AG20443 (cell line): ENCODE results near the gene ITIH4.
A peak's percentile ranks its signal among the peaks of the same experiment; 100 is the strongest.

Source experiments
- DNase-seq: peaks from one replicate; pipeline ENCODE4 v3.0.0; 2012; ENCODE audit warnings: low spot score, mixed read lengths

ITIH4 gene

DNA sequence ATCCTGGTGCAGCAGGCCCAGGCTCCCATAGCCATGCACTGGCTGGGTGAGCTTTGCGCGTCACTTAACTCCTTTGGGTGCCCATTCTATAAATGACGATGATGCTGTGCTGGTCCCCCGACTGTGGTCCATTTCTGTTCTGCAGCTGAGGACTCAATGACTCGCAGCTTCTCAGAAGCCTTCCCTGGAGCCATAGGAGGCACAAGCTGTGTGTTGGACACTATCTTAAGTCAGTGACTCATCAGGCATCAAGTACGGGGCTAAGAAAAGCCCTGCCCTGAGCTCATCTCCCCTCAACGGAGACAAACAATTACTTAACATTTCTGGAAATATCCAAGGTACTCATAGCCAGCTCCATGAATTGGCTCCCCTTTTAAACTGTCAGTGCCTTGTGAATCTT, 18.1 kb upstream of the ITIH4 start:
- DNase-seq, result peak; percentile 76

- DNase-seq, result no peak
Observed at GRCh38 chr3:52847726-52848125, 17.3 kb upstream of the ITIH4 start.

DNA sequence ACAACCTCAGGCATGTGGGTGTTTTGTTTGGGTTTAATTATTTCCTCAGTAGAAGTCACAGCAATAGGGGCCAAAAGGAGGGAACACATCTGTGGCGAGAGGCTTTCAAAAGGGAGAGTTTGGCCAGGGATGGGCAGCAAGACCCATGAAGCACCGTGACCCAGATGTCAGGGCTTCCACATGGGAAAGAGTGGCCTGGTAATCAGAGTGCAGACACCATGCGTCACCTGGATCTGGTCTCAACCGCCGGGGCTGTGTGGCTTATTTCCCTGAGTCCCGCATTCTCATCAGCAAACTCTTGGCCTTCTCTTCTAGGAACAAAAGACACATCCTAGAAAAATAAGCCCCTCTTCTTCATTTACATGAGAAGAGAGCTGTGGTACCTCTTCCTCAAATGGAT, 16.8 kb upstream of the ITIH4 start:
- DNase-seq, result no peak

DNA sequence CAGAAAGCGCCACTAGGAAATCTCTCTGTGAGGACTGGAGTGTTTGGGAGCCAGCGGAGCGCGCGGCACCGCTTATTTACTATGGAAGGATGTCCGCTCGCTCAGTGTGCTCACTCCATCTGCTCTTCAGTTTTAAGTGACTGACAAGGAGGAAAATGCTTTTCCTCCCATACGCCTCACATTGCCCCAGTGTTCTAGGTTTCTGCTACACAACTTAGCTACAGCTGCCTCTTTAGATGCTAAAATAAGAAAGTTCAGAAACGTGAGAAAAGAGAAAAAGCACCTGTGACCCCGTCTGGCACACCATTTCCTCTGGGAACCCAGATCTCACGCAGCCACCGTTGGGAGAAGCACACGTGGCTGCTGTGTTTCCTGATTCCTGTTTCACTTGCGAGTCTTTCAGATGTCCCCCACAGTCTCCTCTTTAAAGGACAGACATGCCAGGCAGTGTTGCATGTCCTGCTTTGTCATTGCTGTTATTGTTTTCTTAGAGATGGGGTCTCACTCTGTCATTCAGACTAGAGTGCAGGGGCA, 16.0 kb upstream of the ITIH4 start:
- no peak for DNase-seq

- DNase-seq, result peak; percentile 45
Observed at GRCh38 chr3:52845691-52846431, 15.4 kb upstream of the ITIH4 start.

GRCh38 chr3:52845157-52845556, 14.7 kb upstream of the ITIH4 start:
- DNase-seq, result peak; percentile 72

- no peak for DNase-seq
Observed at GRCh38 chr3:52844290-52844975, 14.0 kb upstream of the ITIH4 start.

DNA sequence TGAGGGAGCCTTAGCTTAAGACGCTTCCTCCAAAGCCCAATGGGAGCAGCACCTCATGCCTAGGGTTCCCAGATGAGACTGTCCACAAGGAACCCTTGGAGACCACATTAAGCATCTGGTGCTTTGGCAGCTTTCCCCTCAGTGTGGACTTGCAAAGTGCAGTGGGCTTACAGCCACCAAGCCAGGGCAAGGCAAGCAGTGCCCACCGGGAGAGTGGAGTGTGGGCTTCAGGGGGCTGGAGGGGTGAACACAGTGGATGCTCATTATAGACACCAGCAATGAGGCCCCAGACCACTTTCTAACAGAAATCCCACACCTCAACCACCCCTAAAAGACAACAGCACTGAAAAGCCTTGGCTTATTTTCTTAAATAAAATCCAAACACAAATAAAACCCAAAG, 13.4 kb upstream of the ITIH4 start:
- DNase-seq, result no peak

DNA sequence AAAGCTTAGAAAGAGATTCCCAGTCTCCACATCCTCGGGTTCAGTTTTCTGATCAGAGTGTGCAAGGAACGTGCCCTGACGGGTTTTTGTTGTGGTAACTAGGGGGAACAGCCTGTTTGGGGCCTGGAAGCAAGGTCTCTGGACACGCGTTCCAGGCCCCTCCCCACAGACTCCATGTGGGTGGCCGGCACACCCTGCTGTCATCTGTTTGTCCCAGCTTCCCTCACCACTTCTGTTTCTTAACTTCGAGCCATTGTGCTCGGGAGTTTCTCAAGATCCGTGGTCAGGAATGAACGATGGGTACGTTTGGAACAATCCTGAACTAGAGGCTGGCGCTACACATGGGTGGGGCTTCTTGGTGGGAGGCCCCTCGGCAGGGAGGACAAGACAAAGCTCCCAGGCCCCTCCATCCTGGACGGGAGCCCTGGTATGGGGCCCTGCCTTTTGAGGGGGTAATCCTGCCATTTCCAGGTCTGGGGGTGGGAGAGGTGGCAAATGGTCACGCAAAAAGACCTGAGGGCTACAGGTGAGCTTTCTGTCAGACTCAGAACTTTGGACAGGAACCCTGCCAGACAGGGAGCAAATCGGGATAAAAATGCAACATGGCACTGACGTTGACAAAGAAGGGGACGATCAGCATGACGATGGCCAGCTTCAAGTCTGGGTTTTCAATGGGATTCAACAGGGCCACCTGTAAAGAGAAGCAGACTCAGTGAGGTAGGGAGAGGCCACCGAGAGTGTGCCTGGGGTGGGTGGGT, 12.8 kb upstream of the ITIH4 start:
- DNase-seq, result no peak

DNA sequence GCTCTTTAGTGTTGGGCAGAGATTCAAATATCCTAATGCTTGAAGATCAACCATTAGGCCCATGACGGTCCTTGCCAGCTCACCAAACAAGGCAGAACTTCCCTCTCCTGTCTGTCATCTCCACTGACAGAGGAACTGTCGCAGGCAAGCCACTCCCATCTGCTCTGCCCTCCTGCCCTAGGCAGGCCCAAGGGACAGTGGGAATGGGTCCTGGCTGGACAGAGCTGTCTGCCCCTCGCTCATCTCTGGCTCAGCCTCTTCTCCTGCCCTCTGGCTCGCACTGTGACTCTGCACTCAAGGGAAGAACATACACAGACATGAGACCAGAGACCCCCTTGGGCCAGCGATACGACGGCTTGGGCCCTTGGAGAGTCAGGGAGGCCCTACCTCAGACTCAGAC, 12.0 kb upstream of the ITIH4 start:
- DNase-seq, result no peak

DNA sequence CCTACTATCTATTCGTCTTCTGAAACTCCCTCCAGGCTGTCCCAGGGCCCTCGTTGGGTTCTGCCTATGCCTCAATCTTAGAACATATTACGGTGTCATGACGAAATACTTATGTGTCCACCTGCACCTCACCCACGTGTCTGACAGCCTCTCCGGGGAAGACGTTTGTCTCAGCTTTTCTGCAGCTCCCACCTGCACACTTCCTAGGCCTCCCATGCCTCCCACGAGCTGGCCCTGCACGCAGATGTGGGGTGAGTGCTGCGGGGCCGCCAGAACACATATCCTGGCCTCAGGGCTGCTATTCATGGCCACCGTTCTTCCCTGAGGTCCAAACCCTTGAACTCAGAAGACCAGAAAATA, 11.5 kb upstream of the ITIH4 start:
- DNase-seq, result no peak

GRCh38 chr3:52841211-52841980, 10.9 kb upstream of the ITIH4 start:
- no peak for DNase-seq

GRCh38 chr3:52839892-52840545, 9.5 kb upstream of the ITIH4 start:
- no peak for DNase-seq

GRCh38 chr3:52839268-52839575, 8.8 kb upstream of the ITIH4 start:
- no peak for DNase-seq

DNA sequence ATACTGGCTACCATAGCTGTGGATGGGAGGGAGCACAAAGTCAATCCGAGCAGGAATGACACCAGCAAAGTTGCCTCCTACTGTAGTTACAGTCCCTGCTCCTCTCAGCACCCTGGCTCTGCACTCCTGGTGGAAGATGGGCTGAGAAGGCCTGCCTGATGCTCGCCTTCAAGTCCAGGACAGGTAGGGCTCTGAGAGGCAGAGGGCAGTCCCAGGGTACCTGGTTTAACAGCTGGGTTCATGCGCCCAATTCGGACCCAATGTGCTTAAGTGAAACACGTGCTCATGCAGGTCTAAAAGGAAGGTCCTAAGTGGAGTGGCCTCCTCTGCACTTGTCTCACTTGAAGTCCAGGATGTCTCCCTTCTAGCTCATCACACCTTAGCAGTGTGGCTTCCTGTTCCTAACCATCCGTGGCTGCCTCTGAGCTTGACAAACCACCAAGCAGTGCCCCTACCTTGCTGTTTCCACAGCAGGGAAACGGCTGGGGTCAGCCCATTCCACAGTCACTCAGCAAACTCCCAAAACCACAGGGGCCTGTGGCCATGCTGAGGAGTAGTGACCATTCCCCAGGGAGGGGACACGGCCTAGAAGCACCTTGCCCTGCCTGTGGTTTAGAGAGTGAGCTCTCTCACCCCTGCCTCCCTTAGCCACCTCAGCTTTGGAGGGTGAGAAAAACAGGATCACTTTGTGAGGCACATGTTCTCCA, 8.2 kb upstream of the ITIH4 start:
- DNase-seq, result no peak

GRCh38 chr3:52836986-52837385, 6.5 kb upstream of the ITIH4 start:
- no peak for DNase-seq

GRCh38 chr3:52836471-52836845, 6.0 kb upstream of the ITIH4 start:
- no peak for DNase-seq

DNA sequence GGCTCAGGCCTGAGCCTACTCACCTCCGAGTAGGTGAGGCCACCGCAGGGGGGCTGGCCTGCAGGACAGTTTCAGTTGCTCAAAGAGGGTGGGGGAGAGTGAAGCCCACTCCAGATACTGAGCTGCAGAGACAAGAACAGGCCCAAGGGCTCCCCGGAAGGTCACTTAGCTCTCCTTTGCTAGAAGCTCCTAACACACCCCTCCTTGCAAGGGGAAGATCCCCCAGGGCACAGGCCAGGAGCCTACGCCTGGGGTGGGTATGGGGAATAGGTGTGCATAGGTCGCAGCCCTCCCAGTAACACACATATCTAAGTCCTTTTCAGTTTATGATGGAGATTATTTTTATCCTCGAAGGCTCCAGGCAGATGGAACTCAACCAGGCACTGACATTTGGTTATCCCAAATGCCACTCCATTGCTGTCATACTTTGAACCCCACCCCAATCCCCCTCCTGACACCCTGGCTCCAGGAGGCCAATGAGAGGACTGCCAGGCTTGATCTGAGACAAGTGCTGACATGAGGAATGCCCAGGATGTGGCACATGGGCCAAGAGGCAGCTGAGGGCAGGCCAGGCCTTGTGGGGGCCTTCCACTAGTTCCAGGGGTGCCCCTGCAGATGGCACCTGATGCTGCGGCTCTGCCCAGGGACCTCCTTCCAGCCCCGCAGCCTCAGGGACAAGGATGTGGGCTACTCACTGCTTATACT, 5.4 kb upstream of the ITIH4 start:
- DNase-seq, result no peak

- DNase-seq, result no peak
Observed at GRCh38 chr3:52834871-52835501, 4.5 kb upstream of the ITIH4 start, which contains the start of gene MUSTN1. Gene MUSTN1, minus strand, starts transcription at chr3:52835019. Its CDS starts 71 bp downstream, at chr3:52834948.

- no peak for DNase-seq
Observed at GRCh38 chr3:52833202-52833601, 2.7 kb upstream of the ITIH4 start.
